Measurements from ENCODE around the gene UMODL1.

Gene UMODL1

GRCh38 chr21:42028766-42029425 lies 42.2 kb upstream of the UMODL1 start (continued):
- TF ChIP-seq ZNF626 (tag by site-specific recombination; IDR thresholded peaks at IDR 0.05) (no peak), ZNF140 (tag by site-specific recombination; IDR thresholded peaks at IDR 0.05) (no peak), ZNF138 (tag by site-specific recombination; IDR thresholded peaks at IDR 0.05; ENCODE audit: borderline replicate concordance) (no peak)

- POLR2A ChIA-PET = no interaction called here
- CTCF ChIA-PET = no interaction called here
- H3K4me1 ChIP-seq (ENCODE audit: control insufficient read depth, insufficient read depth, low read length) = no peaks in the 10 kb centered on the region
Observed at GRCh38 chr21:42030311-42030710, 40.8 kb upstream of the UMODL1 start.

DNA sequence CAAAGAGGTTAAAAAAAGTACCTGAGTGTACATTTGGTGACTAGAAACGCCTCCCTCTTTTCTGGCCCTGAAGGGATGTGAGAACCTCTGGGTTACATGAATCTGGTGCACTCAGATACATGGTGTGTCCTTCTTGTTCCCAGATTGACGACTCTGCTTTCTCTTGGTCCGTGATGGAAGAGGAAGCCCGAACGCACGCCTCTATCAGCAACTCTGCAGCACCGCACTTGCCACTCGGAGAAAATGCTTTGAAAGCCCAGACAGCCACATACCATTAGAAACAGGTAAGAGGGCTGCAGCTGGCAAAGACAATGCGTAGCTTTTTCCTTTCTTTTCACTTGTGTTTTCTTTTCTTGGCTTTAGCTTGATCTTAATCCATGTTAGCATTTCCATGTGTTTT lies 39.9 kb upstream of the UMODL1 start:
- H3K4me3 ChIP-seq (ENCODE audit: low read depth, low read length) = no peak overlapping the region
- POLR2A ChIA-PET = no interaction called here
- no peaks in the 10 kb centered on the region for H3K36me3 ChIP-seq (ENCODE audit: control insufficient read depth in 2 of 2, insufficient read depth in 1 of 2, low read length in 2 of 2)
- CTCF ChIA-PET = no interaction called here
- H3K4me1 ChIP-seq (ENCODE audit: control insufficient read depth, insufficient read depth, low read length) = no peaks in the 10 kb centered on the region
- TF ChIP-seq ZNF677 (tag by site-specific recombination; IDR thresholded peaks at IDR 0.05) (no peak), ZNF561 (tag by site-specific recombination; IDR thresholded peaks at IDR 0.05; ENCODE audit: borderline replicate concordance) (no peak), ZIC2 (tag by site-specific recombination; IDR thresholded peaks at IDR 0.05) (no peak), ZNF221 (tag by site-specific recombination; IDR thresholded peaks at IDR 0.05; ENCODE audit: borderline replicate concordance) (no peak), ZNF202 (tag by site-specific recombination; IDR thresholded peaks at IDR 0.05; ENCODE audit: borderline replicate concordance) (no peak), ATF2 (tag by site-specific recombination; IDR thresholded peaks at IDR 0.05; ENCODE audit: low read depth) (no peak), ZNF530 (tag by site-specific recombination; IDR thresholded peaks at IDR 0.05; ENCODE audit: low read depth) (no peak), ZNF184 (tag by site-specific recombination; IDR thresholded peaks at IDR 0.05) (no peak), ZSCAN16 (tag by site-specific recombination; IDR thresholded peaks at IDR 0.05) (no peak), TRIM28 (IDR thresholded peaks at IDR 0.05; ENCODE audit: borderline replicate concordance, low read length) (no peak), ZNF658 (tag by site-specific recombination; IDR thresholded peaks at IDR 0.05) (no peak), ZNF701 (tag by site-specific recombination; IDR thresholded peaks at IDR 0.05) (no peak)
- TF ChIP-seq, protein P1, sequence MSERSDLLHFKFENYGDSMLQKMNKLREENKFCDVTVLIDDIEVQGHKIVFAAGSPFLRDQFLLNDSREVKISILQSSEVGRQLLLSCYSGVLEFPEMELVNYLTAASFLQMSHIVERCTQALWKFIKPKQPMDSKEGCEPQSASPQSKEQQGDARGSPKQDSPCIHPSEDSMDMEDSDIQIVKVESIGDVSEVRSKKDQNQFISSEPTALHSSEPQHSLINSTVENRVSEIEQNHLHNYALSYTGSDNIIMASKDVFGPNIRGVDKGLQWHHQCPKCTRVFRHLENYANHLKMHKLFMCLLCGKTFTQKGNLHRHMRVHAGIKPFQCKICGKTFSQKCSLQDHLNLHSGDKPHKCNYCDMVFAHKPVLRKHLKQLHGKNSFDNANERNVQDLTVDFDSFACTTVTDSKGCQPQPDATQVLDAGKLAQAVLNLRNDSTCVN (tag by site-specific recombination; optimal IDR thresholded peaks at IDR 0.05) = no peak
- H3K9me3 ChIP-seq (ENCODE audit: control insufficient read depth, insufficient read depth, low read depth, low read length) = no peaks in the 10 kb centered on the region
- H3K27ac ChIP-seq (ENCODE audit: extremely low read depth, low read depth, low read length) = no peak overlapping the region

More at GRCh38 chr21:42030311-42030710, 40.8 kb upstream of the UMODL1 start:
- Histone ChIP-seq H3K4me3 (ENCODE audit: low read depth, low read length) (no peak overlapping the region), H3K9me3 (ENCODE audit: control insufficient read depth, insufficient read depth, low read depth, low read length) (no peaks in the 10 kb centered on the region), H3K36me3 (ENCODE audit: control insufficient read depth in 2 of 2, insufficient read depth in 1 of 2, low read length in 2 of 2) (no peaks in the 10 kb centered on the region), H3K27ac (ENCODE audit: extremely low read depth, low read depth, low read length) (no peak overlapping the region)
- TF ChIP-seq ZIC2 (tag by site-specific recombination; IDR thresholded peaks at IDR 0.05) (no peak), EGR2 (tag by site-specific recombination; IDR thresholded peaks at IDR 0.05; ENCODE audit: low read depth) (peak; percentile 90), ZFHX2 (tag by site-specific recombination; conservative IDR thresholded peaks at IDR 0.05) (peak; percentile 55)

GRCh38 chr21:42031816-42032215 lies 39.3 kb upstream of the UMODL1 start:
- Histone ChIP-seq H3K4me3 (ENCODE audit: low read depth, low read length) (no peak overlapping the region), H3K9me3 (ENCODE audit: control insufficient read depth, insufficient read depth, low read depth, low read length) (no peaks in the 10 kb centered on the region), H3K36me3 (ENCODE audit: control insufficient read depth in 2 of 2, insufficient read depth in 1 of 2, low read length in 2 of 2) (no peaks in the 10 kb centered on the region), H3K4me1 (ENCODE audit: control insufficient read depth, insufficient read depth, low read length) (no peaks in the 10 kb centered on the region), H3K27ac (ENCODE audit: extremely low read depth, low read depth, low read length) (no peak overlapping the region)
- ChIA-PET POLR2A (no interaction called here), CTCF (no interaction called here)
- TF ChIP-seq TRIM28 (IDR thresholded peaks at IDR 0.05; ENCODE audit: borderline replicate concordance, low read length) = no peak
- no peak for TF ChIP-seq ZNF701 (tag by site-specific recombination; IDR thresholded peaks at IDR 0.05)
- no peak for TF ChIP-seq ZNF354C (tag by site-specific recombination; IDR thresholded peaks at IDR 0.05; ENCODE audit: borderline replicate concordance, low read depth)
- no peak for TF ChIP-seq ZNF513 (tag by site-specific recombination; IDR thresholded peaks at IDR 0.05)
- TF ChIP-seq ZNF48 (tag by site-specific recombination; IDR thresholded peaks at IDR 0.05) = no peak
- TF ChIP-seq ZNF335 (tag by site-specific recombination; conservative IDR thresholded peaks at IDR 0.05) = no peak
- no peak for TF ChIP-seq ZNF140 (tag by site-specific recombination; IDR thresholded peaks at IDR 0.05)
- TF ChIP-seq, protein P2, sequence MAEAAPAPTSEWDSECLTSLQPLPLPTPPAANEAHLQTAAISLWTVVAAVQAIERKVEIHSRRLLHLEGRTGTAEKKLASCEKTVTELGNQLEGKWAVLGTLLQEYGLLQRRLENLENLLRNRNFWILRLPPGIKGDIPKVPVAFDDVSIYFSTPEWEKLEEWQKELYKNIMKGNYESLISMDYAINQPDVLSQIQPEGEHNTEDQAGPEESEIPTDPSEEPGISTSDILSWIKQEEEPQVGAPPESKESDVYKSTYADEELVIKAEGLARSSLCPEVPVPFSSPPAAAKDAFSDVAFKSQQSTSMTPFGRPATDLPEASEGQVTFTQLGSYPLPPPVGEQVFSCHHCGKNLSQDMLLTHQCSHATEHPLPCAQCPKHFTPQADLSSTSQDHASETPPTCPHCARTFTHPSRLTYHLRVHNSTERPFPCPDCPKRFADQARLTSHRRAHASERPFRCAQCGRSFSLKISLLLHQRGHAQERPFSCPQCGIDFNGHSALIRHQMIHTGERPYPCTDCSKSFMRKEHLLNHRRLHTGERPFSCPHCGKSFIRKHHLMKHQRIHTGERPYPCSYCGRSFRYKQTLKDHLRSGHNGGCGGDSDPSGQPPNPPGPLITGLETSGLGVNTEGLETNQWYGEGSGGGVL (tag by site-specific recombination; IDR thresholded peaks at IDR 0.05) = no peak
- no peak for TF ChIP-seq ZNF548 (tag by site-specific recombination; IDR thresholded peaks at IDR 0.05)
- TF ChIP-seq ZNF600 (tag by site-specific recombination; IDR thresholded peaks at IDR 0.05) = no peak

Measured in HEK293 (cell line).